Vagina (tissue), 2 donors: ENCODE data around the gene FEM1C. TPM values are rescaled to one million over a fixed set of nuclear protein-coding genes. Genes with fewer than 3 reads are reported as not detected.

Experiments used
- DNase-seq, 2 donors: peaks; one replicate each; pipeline ENCODE4 v3.0.0-alpha.2; 2017; ENCODE audit errors: extremely low spot score in 2 of 2
- H3K27ac ChIP-seq: fragments of 200-600 bp; sonication (generic); one replicate; pipeline ENCODE4 v1.5.1; 2019
- H3K27me3 ChIP-seq: fragments of 200-600 bp; sonication (generic); one replicate; pipeline ENCODE4 v1.5.1; 2019
- H3K36me3 ChIP-seq, 2 donors: fragments of 200-600 bp; sonication (generic); one replicate each; pipeline ENCODE4 v1.5.1; 2017 to 2019
- H3K4me1 ChIP-seq: fragments of 200-600 bp; sonication (generic); one replicate; pipeline ENCODE4 v1.5.1; 2019
- H3K4me3 ChIP-seq, 2 donors: fragments of 200-600 bp; sonication (generic); 1 replicate in 1 of 2; 2 replicates in 1 of 2; pipeline ENCODE4 v1.5.1; 2016 to 2019
- H3K9me3 ChIP-seq: fragments of 200-600 bp; sonication (generic); one replicate; pipeline ENCODE4 v1.5.1; 2019
- CTCF ChIP-seq, 3 experiments: fragments of 450-650 bp in 2 of 3; fragments of 200-600 bp in 1 of 3; sonication (generic) in 1 of 3; IDR thresholded peaks; one replicate each; pipeline ENCODE4 v1.5.1; 2017 to 2019; ENCODE audit warnings: antibody characterized with exemption in 3 of 3, mild to moderate bottlenecking in 2 of 3, moderate library complexity in 2 of 3
- POLR2A ChIP-seq, 2 donors: fragments of 450-650 bp; IDR thresholded peaks; one replicate each; pipeline ENCODE4 v1.6.1; 2017; ENCODE audit warnings: antibody characterized with exemption in 2 of 2, mild to moderate bottlenecking in 2 of 2, moderate library complexity in 2 of 2
- POLR2AphosphoS5 ChIP-seq, 2 donors: sonication (generic); formaldehyde crosslinking; IDR thresholded peaks; one replicate each; pipeline ENCODE4 v1.9.0; 2017; ENCODE audit warnings: antibody characterized with exemption in 2 of 2, mild to moderate bottlenecking in 2 of 2, low read depth in 1 of 2; ENCODE audit not compliant: insufficient read depth in 1 of 2
- intact Hi-C: fragments of 100-400 bp; cut with DNase I; formaldehyde crosslinking; loops from one replicate; pipeline ENCODE4 v1.15.1; 2023
- total RNA-seq: library from RNA; depleted of rRNA; stranded (reverse); fragments of >200 nt; gene quantifications from one replicate; pipeline ENCODE4 v1.2.3, GENCODE V29; 2016

Gene FEM1C
- total RNA-seq, 1 donor from 2014 or later = 16.5 TPM

GRCh38 chr5:115535479-115536035 lies 9.0 kb downstream of the FEM1C start:
- no peak for DNase-seq
- Histone ChIP-seq H3K4me3 (no peak overlapping the region), H3K27me3 (no peaks in the 10 kb centered on the region), H3K9me3 (no peaks in the 10 kb centered on the region), H3K27ac (no peak overlapping the region), H3K36me3 (peaks cover 0 to 16% of the 10 kb centered on the region in 2 donors), H3K4me1 (peaks cover 87% of the 10 kb centered on the region)
- intact Hi-C loops = no loop called here
- no peak for TF ChIP-seq POLR2A (IDR thresholded peaks at IDR 0.05)

- no peaks in the 10 kb centered on the region for H3K9me3 ChIP-seq
- no peak overlapping the region for H3K27ac ChIP-seq
- H3K27me3 ChIP-seq = no peaks in the 10 kb centered on the region
- TF ChIP-seq POLR2A (IDR thresholded peaks at IDR 0.05) (no peak), CTCF (IDR thresholded peaks at IDR 0.05) (no peak), POLR2AphosphoS5 (IDR thresholded peaks at IDR 0.05; ENCODE audit: insufficient read depth in 1 of 2, low read depth in 1 of 2) (no peak)
- H3K36me3 ChIP-seq = peaks cover 0 to 8% of the 10 kb centered on the region in 2 donors
- H3K4me1 ChIP-seq = peaks cover 74% of the 10 kb centered on the region
- intact Hi-C loops = no loop called here
- no peak overlapping the region for H3K4me3 ChIP-seq
- no peak for DNase-seq
Measured at GRCh38 chr5:115532517-115532916, 12.1 kb downstream of the FEM1C start.

- Histone ChIP-seq H3K4me3 (no peak overlapping the region), H3K9me3 (no peaks in the 10 kb centered on the region), H3K4me1 (peaks cover 69% of the 10 kb centered on the region)
Measured at GRCh38 chr5:115531787-115532367, 12.7 kb downstream of the FEM1C start.

GRCh38 chr5:115531380-115531779 lies 13.2 kb downstream of the FEM1C start:
- H3K27ac ChIP-seq = no peak overlapping the region
- no peak for DNase-seq
- H3K4me3 ChIP-seq = no peak overlapping the region
- H3K27me3 ChIP-seq = no peaks in the 10 kb centered on the region
- TF ChIP-seq POLR2A (IDR thresholded peaks at IDR 0.05) (no peak), CTCF (IDR thresholded peaks at IDR 0.05) (no peak), POLR2AphosphoS5 (IDR thresholded peaks at IDR 0.05; ENCODE audit: insufficient read depth in 1 of 2, low read depth in 1 of 2) (no peak)
- H3K36me3 ChIP-seq = peaks cover 0 to 8% of the 10 kb centered on the region in 2 donors
- peaks cover 69% of the 10 kb centered on the region for H3K4me1 ChIP-seq
- intact Hi-C loops = no loop called here
- H3K9me3 ChIP-seq = no peaks in the 10 kb centered on the region

More at GRCh38 chr5:115531787-115532367, 12.7 kb downstream of the FEM1C start:
- H3K27ac ChIP-seq = no peak overlapping the region
- no peak for DNase-seq
- peaks cover 0 to 8% of the 10 kb centered on the region in 2 donors for H3K36me3 ChIP-seq
- TF ChIP-seq POLR2A (IDR thresholded peaks at IDR 0.05) = no peak
- TF ChIP-seq POLR2AphosphoS5 (IDR thresholded peaks at IDR 0.05; ENCODE audit: insufficient read depth in 1 of 2, low read depth in 1 of 2) = no peak
- TF ChIP-seq CTCF (IDR thresholded peaks at IDR 0.05) = no peak
- H3K27me3 ChIP-seq = no peaks in the 10 kb centered on the region
- intact Hi-C loops = no loop called here

- Histone ChIP-seq H3K9me3 (no peaks in the 10 kb centered on the region), H3K4me1 (peaks cover 70% of the 10 kb centered on the region), H3K27ac (no peak overlapping the region), H3K27me3 (no peaks in the 10 kb centered on the region), H3K4me3 (no peak overlapping the region), H3K36me3 (peaks cover 0 to 3% of the 10 kb centered on the region in 2 donors)
- intact Hi-C loops = no loop called here
- DNase-seq = no peak
- no peak for TF ChIP-seq CTCF (IDR thresholded peaks at IDR 0.05)
- no peak for TF ChIP-seq POLR2A (IDR thresholded peaks at IDR 0.05)
- TF ChIP-seq POLR2AphosphoS5 (IDR thresholded peaks at IDR 0.05; ENCODE audit: insufficient read depth in 1 of 2, low read depth in 1 of 2) = no peak
Measured at GRCh38 chr5:115530426-115530825, 14.1 kb downstream of the FEM1C start.
